RWPE1 (cell line): Measurements from ENCODE around the gene SYNJ1.
"Not testable (repeated sequence)": the region's sequence is repeated elsewhere in the genome, so short reads cannot be mapped to it uniquely, and the experiment has no call there.

ENCODE experiments used
- CTCF ChIA-PET: fragments of 350-600 bp; sonication (Branson Sonifier 250); formaldehyde crosslinking; extraction: SDS; loops from one replicate; lab custom pipeline; 2021; lab: Yijun Ruan, JAX
- POLR2A ChIA-PET: fragments of 400-600 bp; formaldehyde crosslinking; extraction: SDS; loops from one replicate; lab custom pipeline; 2020; ENCODE audit warnings: antibody characterized with exemption; ENCODE audit not compliant: low non-redundant PET; lab: Yijun Ruan, JAX
- DNase-seq: peaks from one replicate; pipeline ENCODE4 v3.0.0; 2012; ENCODE audit warnings: low spot score
- H3K27ac ChIP-seq: fragments of 450-650 bp; 2 replicates; pipeline ENCODE4 v1.5.1; 2017
- TF ChIP-seq, protein P1 (sequence below): fragments of 450-650 bp; conservative IDR thresholded peaks from 2 replicates; pipeline ENCODE4 v1.5.1; 2017; ENCODE audit warnings: low read depth, mild to moderate bottlenecking

SYNJ1 gene

DNA sequence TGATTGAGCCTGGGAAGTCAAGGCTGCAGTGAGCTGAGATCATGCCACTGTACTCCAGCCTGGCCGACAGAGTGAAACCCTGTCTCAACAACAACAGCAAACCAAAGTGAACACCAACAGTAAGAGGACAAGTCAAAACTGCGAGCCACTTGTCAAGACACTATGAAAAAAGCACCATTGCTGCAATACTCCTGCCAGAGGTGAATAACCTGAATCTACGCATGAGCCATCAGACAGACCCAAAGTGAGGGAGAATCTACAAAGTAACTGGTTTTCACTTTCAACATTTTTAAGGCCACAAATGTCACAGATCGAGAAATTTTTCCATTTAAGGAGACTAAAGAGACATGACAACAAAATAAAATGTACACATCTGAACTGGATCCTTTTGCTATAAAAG lies 21.9 kb downstream of the SYNJ1 start:
- CTCF ChIA-PET = interaction anchor here (0.7 kb wide), 1 partner anchor 649 kb away, joined by 5 read pairs; no protein-coding TSS in a partner anchor
- TF ChIP-seq, protein P1, sequence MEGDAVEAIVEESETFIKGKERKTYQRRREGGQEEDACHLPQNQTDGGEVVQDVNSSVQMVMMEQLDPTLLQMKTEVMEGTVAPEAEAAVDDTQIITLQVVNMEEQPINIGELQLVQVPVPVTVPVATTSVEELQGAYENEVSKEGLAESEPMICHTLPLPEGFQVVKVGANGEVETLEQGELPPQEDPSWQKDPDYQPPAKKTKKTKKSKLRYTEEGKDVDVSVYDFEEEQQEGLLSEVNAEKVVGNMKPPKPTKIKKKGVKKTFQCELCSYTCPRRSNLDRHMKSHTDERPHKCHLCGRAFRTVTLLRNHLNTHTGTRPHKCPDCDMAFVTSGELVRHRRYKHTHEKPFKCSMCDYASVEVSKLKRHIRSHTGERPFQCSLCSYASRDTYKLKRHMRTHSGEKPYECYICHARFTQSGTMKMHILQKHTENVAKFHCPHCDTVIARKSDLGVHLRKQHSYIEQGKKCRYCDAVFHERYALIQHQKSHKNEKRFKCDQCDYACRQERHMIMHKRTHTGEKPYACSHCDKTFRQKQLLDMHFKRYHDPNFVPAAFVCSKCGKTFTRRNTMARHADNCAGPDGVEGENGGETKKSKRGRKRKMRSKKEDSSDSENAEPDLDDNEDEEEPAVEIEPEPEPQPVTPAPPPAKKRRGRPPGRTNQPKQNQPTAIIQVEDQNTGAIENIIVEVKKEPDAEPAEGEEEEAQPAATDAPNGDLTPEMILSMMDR = no peak
- POLR2A ChIA-PET = no interaction called here
- H3K27ac ChIP-seq = no peak overlapping the region
- DNase-seq = no peak

DNA sequence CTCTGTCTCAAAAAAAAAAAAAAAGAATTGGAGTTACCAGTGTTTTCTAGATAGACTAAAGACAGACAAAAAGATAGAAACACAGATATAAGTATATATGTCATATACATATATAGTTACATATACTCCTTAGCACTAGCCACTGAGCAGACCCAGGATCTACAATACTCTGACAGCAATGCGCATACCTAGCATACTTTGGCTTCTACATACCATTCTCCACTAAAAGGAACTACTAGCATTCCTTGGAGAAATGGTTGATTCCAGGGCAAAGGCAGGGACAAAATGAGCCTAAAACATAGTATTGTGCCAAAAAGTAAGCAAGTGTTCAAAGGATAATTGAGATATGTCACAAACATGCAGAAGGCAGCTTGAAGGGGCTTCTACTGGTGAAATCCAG lies 22.7 kb downstream of the SYNJ1 start:
- TF ChIP-seq, protein P1 = no peak
- ChIA-PET CTCF (interaction anchor here (0.5 kb wide), 1 partner anchor 15 kb away, joined by 3 read pairs; no protein-coding TSS in a partner anchor), POLR2A (no interaction called here)
- no peak overlapping the region for H3K27ac ChIP-seq
- DNase-seq = no peak

GRCh38 chr21:32702702-32703101 lies 25.1 kb downstream of the SYNJ1 start:
- CTCF ChIA-PET = no interaction called here
- DNase-seq = peak; percentile 9
- H3K27ac ChIP-seq = no peak overlapping the region
- TF ChIP-seq, protein P1 = no peak
- POLR2A ChIA-PET = no interaction called here

GRCh38 chr21:32698971-32699693 lies 28.7 kb downstream of the SYNJ1 start:
- TF ChIP-seq, protein P1 = no peak
- POLR2A ChIA-PET = no interaction called here
- CTCF ChIA-PET = interaction anchor here (0.7 kb wide), 1 partner anchor 406 kb away, joined by 4 read pairs; no protein-coding TSS in a partner anchor
- DNase-seq = no peak
- H3K27ac ChIP-seq = no peak overlapping the region

DNA sequence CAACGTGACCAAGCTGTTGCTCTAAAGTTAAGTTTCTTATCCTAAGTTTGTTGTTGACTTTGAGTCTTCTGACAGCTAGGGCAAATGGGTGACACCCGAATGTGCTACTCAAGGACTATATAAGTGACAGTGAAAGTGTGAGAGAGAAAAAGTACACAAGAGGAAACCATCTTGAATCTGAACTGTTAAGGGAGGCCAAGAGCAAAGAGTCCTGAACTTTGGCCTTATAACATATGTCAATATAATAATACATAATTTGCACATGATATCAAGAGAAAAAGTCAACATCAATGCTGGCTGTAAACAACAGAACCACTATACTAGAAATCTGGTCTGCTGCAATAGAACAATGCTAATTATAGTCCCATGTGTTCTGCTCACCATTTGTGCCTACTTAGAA lies 29.5 kb downstream of the SYNJ1 start:
- TF ChIP-seq, protein P1 = no peak
- ChIA-PET POLR2A (no interaction called here), CTCF (interaction anchor here (1.2 kb wide), 1 partner anchor 14 kb away, joined by 6 read pairs; no protein-coding TSS in a partner anchor)
- no peak for DNase-seq
- H3K27ac ChIP-seq = no peak overlapping the region

- DNase-seq, CTCF ChIA-PET, H3K27ac ChIP-seq, POLR2A ChIA-PET: not testable (repeated sequence)
Measured at GRCh38 chr21:32695482-32695881, 32.3 kb downstream of the SYNJ1 start.

DNA sequence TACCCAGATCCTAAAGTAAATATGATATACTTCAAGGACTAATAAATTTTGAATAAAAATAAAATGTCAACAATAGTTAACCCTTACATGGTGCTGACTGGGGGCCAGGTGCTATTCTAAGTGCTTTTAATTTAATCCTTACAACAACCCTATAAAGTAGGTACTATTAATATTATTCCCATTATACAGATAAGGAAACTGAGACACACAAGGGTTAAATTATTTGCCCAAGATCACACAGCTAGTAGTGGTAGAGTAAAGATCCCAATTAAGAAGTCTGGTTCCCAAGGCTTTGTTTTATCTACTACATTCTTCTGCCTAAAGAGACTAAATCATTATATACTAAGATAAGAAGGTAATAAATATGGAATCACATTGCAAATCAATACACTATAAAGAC lies 34.2 kb downstream of the SYNJ1 start:
- POLR2A ChIA-PET = no interaction called here
- CTCF ChIA-PET = no interaction called here
- H3K27ac ChIP-seq = no peak overlapping the region
- no peak for DNase-seq
- TF ChIP-seq, protein P1 = no peak
